HepG2 (cell line): ENCODE results near the gene RCCD1. TPM values are rescaled to one million over a fixed set of nuclear protein-coding genes. Genes with fewer than 3 reads are reported as not detected.

ENCODE experiments used
- ATAC-seq: fragments of 200-7000 bp; cut with Tn5 transposase; 3 replicates; pipeline ENCODE4 v1.9.1; 2020; ENCODE audit warnings: mild to moderate bottlenecking, moderate library complexity
- BruUV-seq: library from RNA; stranded (reverse); fragments of 400-500 nt; replicated peaks from 2 replicates; lab custom pipeline; 2021; lab: Mats Ljungman, UMichigan
- CTCF ChIA-PET: fragments of 300-600 bp; formaldehyde crosslinking; extraction: SDS; loops from one replicate; lab custom pipeline; 2021; ENCODE audit warnings: low total read pairs, inconsistent platforms, low intra/inter-chr PET ratio; lab: Yijun Ruan, JAX
- POLR2A ChIA-PET: fragments of 350-600 bp; sonication (Branson Sonifier 250); formaldehyde crosslinking; loops from one replicate; lab custom pipeline; 2020; ENCODE audit warnings: antibody characterized with exemption, inconsistent platforms; lab: Yijun Ruan, JAX
- DNase-seq: peaks from one replicate; pipeline ENCODE4 v3.0.0-alpha.2; 2015; ENCODE audit warnings: low spot score
- FAIRE-seq: peaks from 3 replicates; lab custom pipeline; 2011; peaks lifted over from hg19 to GRCh38; lab: Jason Lieb, UNC
- H2AFZ ChIP-seq: one replicate; pipeline ENCODE4 v1.6.1; 2011; ENCODE audit warnings: low read length, inconsistent platforms
- H3K27ac ChIP-seq: fragments of 300-600 bp; 3 replicates; pipeline ENCODE4 v1.8.0; 2011; ENCODE audit warnings: mixed run types, mild to moderate bottlenecking, mixed read lengths, low read length, inconsistent platforms; ENCODE audit not compliant: insufficient read depth; ENCODE audit errors: extremely low read length
- H3K27me3 ChIP-seq, 2 experiments: fragments of 200-600 bp in 1 of 2; 2 replicates in 1 of 2; 3 replicates in 1 of 2; pipeline versions ENCODE4 v1.6.0 to v1.8.0; 2011; ENCODE audit warnings: low read length in 2 of 2, mild to moderate bottlenecking in 2 of 2, moderate library complexity in 2 of 2, inconsistent platforms in 1 of 2; ENCODE audit not compliant: insufficient read depth in 2 of 2, control insufficient read depth in 1 of 2
- H3K36me3 ChIP-seq, 2 experiments: fragments of 200-600 bp in 1 of 2; replicated peaks in 1 of 2; 2 replicates in 1 of 2; 3 replicates in 1 of 2; pipeline versions ENCODE4 v1.5.1 to v1.8.0; 2011; ENCODE audit warnings: low read length in 2 of 2, inconsistent platforms in 1 of 2; ENCODE audit not compliant: insufficient read depth in 2 of 2, control insufficient read depth in 1 of 2
- H3K4me1 ChIP-seq: 2 replicates; pipeline ENCODE4 v1.5.1; 2012; ENCODE audit warnings: low read length, inconsistent platforms; ENCODE audit not compliant: insufficient read depth
- H3K4me2 ChIP-seq: 2 replicates; pipeline ENCODE4 v1.6.0; 2011; ENCODE audit warnings: low read depth, low read length, inconsistent platforms
- H3K4me3 ChIP-seq, 3 experiments: fragments of 200-600 bp in 1 of 3; sonication (generic), shearing (Covaris generic) in 1 of 3; replicated peaks in 1 of 3; 2 replicates each; pipeline ENCODE4 v1.5.1; 2011 to 2016; ENCODE audit warnings: low read length in 3 of 3, inconsistent platforms in 2 of 3, low read depth in 2 of 3, mild to moderate bottlenecking in 2 of 3, control low read depth in 1 of 3, mixed read lengths in 1 of 3; ENCODE audit not compliant: insufficient read depth in 1 of 3
- H3K79me2 ChIP-seq: one replicate; pipeline ENCODE4 v1.6.1; 2011; ENCODE audit warnings: low read length, inconsistent platforms; ENCODE audit not compliant: insufficient read depth
- H3K9ac ChIP-seq: 2 replicates; pipeline ENCODE4 v1.6.0; 2011; ENCODE audit warnings: mild to moderate bottlenecking, low read depth, low read length, inconsistent platforms; ENCODE audit not compliant: insufficient read depth
- H3K9me3 ChIP-seq: 2 replicates; pipeline ENCODE4 v1.5.1; 2012; ENCODE audit warnings: mild to moderate bottlenecking, low read length
- H4K20me1 ChIP-seq: 2 replicates; pipeline ENCODE4 v1.6.0; 2011; ENCODE audit warnings: inconsistent platforms, mild to moderate bottlenecking, low read length, moderate library complexity; ENCODE audit not compliant: insufficient read depth
- ATAD3A ChIP-seq: sonication (generic); formaldehyde crosslinking; IDR thresholded peaks from 2 replicates; pipeline ENCODE4 v1.4.0; 2020; ENCODE audit warnings: missing genetic modification reagents
- JUND ChIP-seq: sonication (generic); formaldehyde crosslinking; IDR thresholded peaks from 2 replicates; pipeline ENCODE4 v1.8.0; 2022; ENCODE audit warnings: mild to moderate bottlenecking, missing genetic modification reagents
- NR2F1 ChIP-seq, 2 experiments: fragments of 450-650 bp in 1 of 2; formaldehyde crosslinking in 1 of 2; IDR thresholded peaks; 2 replicates each; pipeline versions ENCODE4 v1.5.0 to v1.6.1; 2016 to 2020; ENCODE audit warnings: mild to moderate bottlenecking in 1 of 2, missing compliant biosample characterization in 1 of 2, missing genetic modification reagents in 1 of 2, moderate library complexity in 1 of 2
- PATZ1 ChIP-seq: sonication (generic); formaldehyde crosslinking; IDR thresholded peaks from 2 replicates; pipeline ENCODE4 v1.4.0; 2020; ENCODE audit warnings: missing genetic modification reagents
- ZMYM3 ChIP-seq: sonication (generic); formaldehyde crosslinking; IDR thresholded peaks from 2 replicates; pipeline ENCODE4 v1.5.1; 2020; ENCODE audit warnings: mild to moderate bottlenecking, missing genetic modification reagents
- ZNF407 ChIP-seq: sonication (generic); formaldehyde crosslinking; IDR thresholded peaks from one replicate; pipeline ENCODE4 v1.5.1; 2020; ENCODE audit warnings: mild to moderate bottlenecking, missing genetic modification reagents; ENCODE audit errors: not compliant biosample characterization
- ZNF687 ChIP-seq: sonication (generic); formaldehyde crosslinking; IDR thresholded peaks from 2 replicates; pipeline ENCODE4 v1.5.1; 2020; ENCODE audit warnings: mild to moderate bottlenecking, missing genetic modification reagents, moderate library complexity
- ZNF839 ChIP-seq: sonication (generic); formaldehyde crosslinking; IDR thresholded peaks from 2 replicates; pipeline ENCODE4 v1.4.0; 2020; ENCODE audit warnings: missing genetic modification reagents, mild to moderate bottlenecking, borderline replicate concordance
- WGBS: methylation state at CpG from one replicate; pipeline ENCODE4 v1.1.6; 2017; ENCODE audit warnings: low lambda C conversion rate; 5-methylcytosine and 5-hydroxymethylcytosine counted together
- in situ Hi-C: cut with HindIII; loops from 2 replicates; pipeline ENCODE4 v1.10.0; 2017; ENCODE audit warnings: low pct_unique_long_range_greater_than_20kb; ENCODE audit not compliant: extremely low pct_ligation_motif_present
- intact Hi-C: fragments of 100-400 bp; cut with micrococcal nuclease; formaldehyde crosslinking; loops from one replicate; pipeline ENCODE4 v1.10.0; 2022; ENCODE audit not compliant: unreplicated experiment
- polyA plus RNA-seq, 8 experiments: library from polyadenylated mRNA; depleted of rRNA in 3 of 8; stranded (reverse) in 7 of 8; unstranded in 1 of 8; fragments of >200 nt; fragmentation: Illumina TruSeq in 4 of 8; extraction: Trizol in 4 of 8; gene quantifications; 2 replicates each; pipeline versions ENCODE4 v1.2.1 to v1.2.3, GENCODE V29; 2011 to 2016; ENCODE audit warnings: low read depth in 4 of 8, missing spikeins in 1 of 8, mixed read lengths in 1 of 8; ENCODE audit not compliant: insufficient read depth in 1 of 8
- total RNA-seq, 5 experiments: library from RNA; depleted of rRNA; stranded (reverse); fragments of >200 nt; fragmentation: Illumina TruSeq; extraction: Trizol; gene quantifications; 2 replicates each; pipeline ENCODE4 v1.2.3, GENCODE V29; 2016; ENCODE audit warnings: low read depth in 1 of 5

Gene RCCD1
- total and polyA plus RNA-seq, 2 of the 13 experiments (the other 11 are each of a cell fraction or from before 2014, with no cell fraction given) = 14.1 to 15.1 TPM

GRCh38 chr15:90913398-90913944 is 41.2 kb upstream of the RCCD1 start:
- intact Hi-C loops (no loop called here), in situ Hi-C loops (no loop called here)
- 99% methylated on average over 12 of the region's 12 CpGs for WGBS
- Histone ChIP-seq H3K36me3 (peaks cover 33 to 77% of the 10 kb centered on the region in 2 experiments), H3K9me3 (no peaks in the 10 kb centered on the region), H4K20me1 (no peaks in the 10 kb centered on the region), H2AFZ (no peak overlapping the region), H3K4me1 (no peaks in the 10 kb centered on the region), H3K4me3 (no peak overlapping the region), H3K9ac (no peak overlapping the region), H3K4me2 (no peak overlapping the region), H3K27ac (no peak overlapping the region), H3K27me3 (no peaks in the 10 kb centered on the region), H3K79me2 (no peaks in the 10 kb centered on the region)
- POLR2A ChIA-PET = interaction anchor here (0.6 kb wide), 1 partner anchor 18 kb away, joined by 3 read pairs; no protein-coding TSS in a partner anchor
- DNase-seq = no peak
- BruUV-seq = no TSS peak
- no peak for ATAC-seq
- CTCF ChIA-PET = no interaction called here
- no peak for FAIRE-seq
- TF ChIP-seq ZNF407 (CRISPR knock-in tag) = no peak
- no peak for TF ChIP-seq NR2F1 (CRISPR knock-in tag; IDR thresholded peaks at IDR 0.05)
- TF ChIP-seq JUND (CRISPR knock-in tag) = no peak
- no peak for TF ChIP-seq PATZ1 (CRISPR knock-in tag)
- TF ChIP-seq ZMYM3 (CRISPR knock-in tag) = no peak
- no peak for TF ChIP-seq ZNF839 (CRISPR knock-in tag)
- no peak for TF ChIP-seq ATAD3A (CRISPR knock-in tag)
- TF ChIP-seq ZNF687 = no peak
